Measurements from ENCODE around the gene VAT1L. TPM values are rescaled to one million over a fixed set of nuclear protein-coding genes. Genes with fewer than 3 reads are reported as not detected.

Gene VAT1L
- total and polyA plus RNA-seq, 5 donors from 2014 or later, result not detected

- no peak overlapping the region for H3K4me3 Mint-ChIP-seq
- no peak for ATAC-seq (ENCODE audit: low read depth in 2 of 2)
- H3K36me3 Mint-ChIP-seq, result no peaks in the 10 kb centered on the region
Observed at GRCh38 chr16:77758046-77758445, 30.3 kb upstream of the VAT1L start.

GRCh38 chr16:77758508-77758907, 29.9 kb upstream of the VAT1L start:
- H3K9me3 Mint-ChIP-seq, result peaks cover 0 to 3% (median 0%) of the 10 kb centered on the region in 7 donors
- Histone ChIP-seq H3K9me3 (ENCODE audit: control insufficient read depth in 2 of 2, low read length in 2 of 2) (no peaks in the 10 kb centered on the region), H3K27ac (ENCODE audit: insufficient read depth, low read length, poor library complexity, severe bottlenecking) (no peak overlapping the region), H3K27me3 (ENCODE audit: control insufficient read depth, insufficient read depth, low read length) (no peaks in the 10 kb centered on the region), H3K4me1 (ENCODE audit: control insufficient read depth, insufficient read depth, low read length, poor library complexity, severe bottlenecking) (no peaks in the 10 kb centered on the region), H3K4me3 (ENCODE audit: low read depth, low read length) (no peak overlapping the region), H3K36me3 (ENCODE audit: control insufficient read depth, insufficient read depth, low read length) (no peaks in the 10 kb centered on the region)
- no peak for DNase-seq
- ATAC-seq (ENCODE audit: low read depth in 2 of 2), result no peak
- no peaks in the 10 kb centered on the region for H3K36me3 Mint-ChIP-seq
- no peaks in the 10 kb centered on the region for H3K4me1 Mint-ChIP-seq
- no peak overlapping the region for H3K27ac Mint-ChIP-seq
- H3K4me3 Mint-ChIP-seq, result no peak overlapping the region
- peaks cover 3% of the 10 kb centered on the region for H3K27me3 Mint-ChIP-seq

More at GRCh38 chr16:77758046-77758445, 30.3 kb upstream of the VAT1L start:
- no peak for DNase-seq
- H3K4me3 ChIP-seq (ENCODE audit: low read depth, low read length), result no peak overlapping the region
- no peaks in the 10 kb centered on the region for H3K9me3 ChIP-seq (ENCODE audit: control insufficient read depth in 2 of 2, low read length in 2 of 2)
- no peak overlapping the region for H3K27ac ChIP-seq (ENCODE audit: insufficient read depth, low read length, poor library complexity, severe bottlenecking)
- Mint-ChIP-seq H3K27ac (no peak overlapping the region), H3K27me3 (peaks cover 7% of the 10 kb centered on the region), H3K4me1 (no peaks in the 10 kb centered on the region), H3K9me3 (peaks cover 0 to 3% (median 0%) of the 10 kb centered on the region in 7 donors)
- H3K27me3 ChIP-seq (ENCODE audit: control insufficient read depth, insufficient read depth, low read length), result no peaks in the 10 kb centered on the region
- no peaks in the 10 kb centered on the region for H3K4me1 ChIP-seq (ENCODE audit: control insufficient read depth, insufficient read depth, low read length, poor library complexity, severe bottlenecking)
- H3K36me3 ChIP-seq (ENCODE audit: control insufficient read depth, insufficient read depth, low read length), result no peaks in the 10 kb centered on the region

GRCh38 chr16:77759201-77759600, 29.2 kb upstream of the VAT1L start:
- Histone ChIP-seq H3K9me3 (ENCODE audit: control insufficient read depth in 2 of 2, low read length in 2 of 2) (no peaks in the 10 kb centered on the region), H3K27ac (ENCODE audit: insufficient read depth, low read length, poor library complexity, severe bottlenecking) (no peak overlapping the region), H3K27me3 (ENCODE audit: control insufficient read depth, insufficient read depth, low read length) (no peaks in the 10 kb centered on the region), H3K4me1 (ENCODE audit: control insufficient read depth, insufficient read depth, low read length, poor library complexity, severe bottlenecking) (no peaks in the 10 kb centered on the region), H3K36me3 (ENCODE audit: control insufficient read depth, insufficient read depth, low read length) (no peaks in the 10 kb centered on the region), H3K4me3 (ENCODE audit: low read depth, low read length) (no peak overlapping the region)
- Mint-ChIP-seq H3K4me3 (no peak overlapping the region), H3K27me3 (no peaks in the 10 kb centered on the region), H3K27ac (peak overlapping the region in 1 of 3 donors; percentile 22), H3K4me1 (no peaks in the 10 kb centered on the region), H3K36me3 (no peaks in the 10 kb centered on the region), H3K9me3 (peaks cover 0 to 2% (median 0%) of the 10 kb centered on the region in 7 donors)
- DNase-seq (no peak), ATAC-seq (ENCODE audit: low read depth in 2 of 2) (no peak)

GRCh38 chr16:77759821-77760220, 28.5 kb upstream of the VAT1L start:
- no peaks in the 10 kb centered on the region for H3K36me3 Mint-ChIP-seq
- H3K4me3 ChIP-seq (ENCODE audit: low read depth, low read length), result no peak overlapping the region

GRCh38 chr16:77760800-77761199, 27.6 kb upstream of the VAT1L start:
- Mint-ChIP-seq H3K9me3 (peaks cover 0 to 2% (median 0%) of the 10 kb centered on the region in 7 donors), H3K36me3 (no peaks in the 10 kb centered on the region), H3K27me3 (no peaks in the 10 kb centered on the region), H3K27ac (no peak overlapping the region), H3K4me3 (no peak overlapping the region), H3K4me1 (no peaks in the 10 kb centered on the region)
- H3K27ac ChIP-seq (ENCODE audit: insufficient read depth, low read length, poor library complexity, severe bottlenecking), result no peak overlapping the region
- no peak overlapping the region for H3K4me3 ChIP-seq (ENCODE audit: low read depth, low read length)
- H3K36me3 ChIP-seq (ENCODE audit: control insufficient read depth, insufficient read depth, low read length), result no peaks in the 10 kb centered on the region
- ATAC-seq (ENCODE audit: low read depth in 2 of 2) (no peak), DNase-seq (no peak)
- no peaks in the 10 kb centered on the region for H3K4me1 ChIP-seq (ENCODE audit: control insufficient read depth, insufficient read depth, low read length, poor library complexity, severe bottlenecking)
- no peaks in the 10 kb centered on the region for H3K27me3 ChIP-seq (ENCODE audit: control insufficient read depth, insufficient read depth, low read length)
- H3K9me3 ChIP-seq (ENCODE audit: control insufficient read depth in 2 of 2, low read length in 2 of 2), result no peaks in the 10 kb centered on the region

More at GRCh38 chr16:77759821-77760220, 28.5 kb upstream of the VAT1L start:
- no peak overlapping the region for H3K27ac Mint-ChIP-seq
- Histone ChIP-seq H3K27ac (ENCODE audit: insufficient read depth, low read length, poor library complexity, severe bottlenecking) (no peak overlapping the region), H3K36me3 (ENCODE audit: control insufficient read depth, insufficient read depth, low read length) (no peaks in the 10 kb centered on the region), H3K9me3 (ENCODE audit: control insufficient read depth in 2 of 2, low read length in 2 of 2) (no peaks in the 10 kb centered on the region), H3K4me1 (ENCODE audit: control insufficient read depth, insufficient read depth, low read length, poor library complexity, severe bottlenecking) (no peaks in the 10 kb centered on the region), H3K27me3 (ENCODE audit: control insufficient read depth, insufficient read depth, low read length) (no peaks in the 10 kb centered on the region)
- H3K9me3 Mint-ChIP-seq, result peaks cover 0 to 2% (median 0%) of the 10 kb centered on the region in 7 donors
- H3K27me3 Mint-ChIP-seq, result no peaks in the 10 kb centered on the region
- no peak overlapping the region for H3K4me3 Mint-ChIP-seq
- DNase-seq (no peak), ATAC-seq (ENCODE audit: low read depth in 2 of 2) (no peak)
- H3K4me1 Mint-ChIP-seq, result no peaks in the 10 kb centered on the region

GRCh38 chr16:77761204-77761603, 27.2 kb upstream of the VAT1L start:
- no peaks in the 10 kb centered on the region for H3K36me3 Mint-ChIP-seq
- H3K4me1 ChIP-seq (ENCODE audit: control insufficient read depth, insufficient read depth, low read length, poor library complexity, severe bottlenecking), result no peaks in the 10 kb centered on the region
- no peak overlapping the region for H3K4me3 Mint-ChIP-seq
- no peak for DNase-seq
- H3K36me3 ChIP-seq (ENCODE audit: control insufficient read depth, insufficient read depth, low read length), result no peaks in the 10 kb centered on the region
- H3K27ac Mint-ChIP-seq, result no peak overlapping the region
- H3K27me3 ChIP-seq (ENCODE audit: control insufficient read depth, insufficient read depth, low read length), result no peaks in the 10 kb centered on the region
- no peaks in the 10 kb centered on the region for H3K27me3 Mint-ChIP-seq
- H3K4me3 ChIP-seq (ENCODE audit: low read depth, low read length), result no peak overlapping the region
- no peaks in the 10 kb centered on the region for H3K4me1 Mint-ChIP-seq
- H3K27ac ChIP-seq (ENCODE audit: insufficient read depth, low read length, poor library complexity, severe bottlenecking), result no peak overlapping the region
- no peaks in the 10 kb centered on the region for H3K9me3 ChIP-seq (ENCODE audit: control insufficient read depth in 2 of 2, low read length in 2 of 2)
- peaks cover 0 to 2% (median 0%) of the 10 kb centered on the region in 7 donors for H3K9me3 Mint-ChIP-seq
- ATAC-seq (ENCODE audit: low read depth in 2 of 2), result no peak

- no peaks in the 10 kb centered on the region for H3K36me3 Mint-ChIP-seq
Observed at GRCh38 chr16:77762262-77762661, 26.1 kb upstream of the VAT1L start.

GRCh38 chr16:77763994-77764393, 24.4 kb upstream of the VAT1L start:
- H3K4me1 Mint-ChIP-seq, result no peaks in the 10 kb centered on the region
- H3K36me3 Mint-ChIP-seq, result no peaks in the 10 kb centered on the region
- H3K9me3 Mint-ChIP-seq, result peaks cover 0 to 2% (median 0%) of the 10 kb centered on the region in 7 donors
- Histone ChIP-seq H3K9me3 (ENCODE audit: control insufficient read depth in 2 of 2, low read length in 2 of 2) (no peaks in the 10 kb centered on the region), H3K4me3 (ENCODE audit: low read depth, low read length) (no peak overlapping the region), H3K4me1 (ENCODE audit: control insufficient read depth, insufficient read depth, low read length, poor library complexity, severe bottlenecking) (no peaks in the 10 kb centered on the region), H3K27ac (ENCODE audit: insufficient read depth, low read length, poor library complexity, severe bottlenecking) (no peak overlapping the region), H3K36me3 (ENCODE audit: control insufficient read depth, insufficient read depth, low read length) (no peaks in the 10 kb centered on the region), H3K27me3 (ENCODE audit: control insufficient read depth, insufficient read depth, low read length) (no peaks in the 10 kb centered on the region)
- H3K27ac Mint-ChIP-seq, result no peak overlapping the region
- H3K4me3 Mint-ChIP-seq, result no peak overlapping the region
- DNase-seq, result no peak
- ATAC-seq (ENCODE audit: low read depth in 2 of 2), result no peak
- peaks cover 6% of the 10 kb centered on the region for H3K27me3 Mint-ChIP-seq

More at GRCh38 chr16:77762262-77762661, 26.1 kb upstream of the VAT1L start:
- Mint-ChIP-seq H3K4me3 (no peak overlapping the region), H3K4me1 (no peaks in the 10 kb centered on the region), H3K9me3 (peaks cover 0 to 2% (median 0%) of the 10 kb centered on the region in 7 donors), H3K27me3 (peaks cover 6% of the 10 kb centered on the region), H3K27ac (no peak overlapping the region)
- Histone ChIP-seq H3K4me3 (ENCODE audit: low read depth, low read length) (no peak overlapping the region), H3K36me3 (ENCODE audit: control insufficient read depth, insufficient read depth, low read length) (no peaks in the 10 kb centered on the region), H3K4me1 (ENCODE audit: control insufficient read depth, insufficient read depth, low read length, poor library complexity, severe bottlenecking) (no peaks in the 10 kb centered on the region), H3K27ac (ENCODE audit: insufficient read depth, low read length, poor library complexity, severe bottlenecking) (no peak overlapping the region), H3K27me3 (ENCODE audit: control insufficient read depth, insufficient read depth, low read length) (no peaks in the 10 kb centered on the region), H3K9me3 (ENCODE audit: control insufficient read depth in 2 of 2, low read length in 2 of 2) (no peaks in the 10 kb centered on the region)
- ATAC-seq (ENCODE audit: low read depth in 2 of 2) (no peak), DNase-seq (no peak)

Data from CD4-positive, CD25-positive, alpha-beta regulatory T cell (primary cell).